ENCODE data around the gene SAXO1.

Gene SAXO1

DNA sequence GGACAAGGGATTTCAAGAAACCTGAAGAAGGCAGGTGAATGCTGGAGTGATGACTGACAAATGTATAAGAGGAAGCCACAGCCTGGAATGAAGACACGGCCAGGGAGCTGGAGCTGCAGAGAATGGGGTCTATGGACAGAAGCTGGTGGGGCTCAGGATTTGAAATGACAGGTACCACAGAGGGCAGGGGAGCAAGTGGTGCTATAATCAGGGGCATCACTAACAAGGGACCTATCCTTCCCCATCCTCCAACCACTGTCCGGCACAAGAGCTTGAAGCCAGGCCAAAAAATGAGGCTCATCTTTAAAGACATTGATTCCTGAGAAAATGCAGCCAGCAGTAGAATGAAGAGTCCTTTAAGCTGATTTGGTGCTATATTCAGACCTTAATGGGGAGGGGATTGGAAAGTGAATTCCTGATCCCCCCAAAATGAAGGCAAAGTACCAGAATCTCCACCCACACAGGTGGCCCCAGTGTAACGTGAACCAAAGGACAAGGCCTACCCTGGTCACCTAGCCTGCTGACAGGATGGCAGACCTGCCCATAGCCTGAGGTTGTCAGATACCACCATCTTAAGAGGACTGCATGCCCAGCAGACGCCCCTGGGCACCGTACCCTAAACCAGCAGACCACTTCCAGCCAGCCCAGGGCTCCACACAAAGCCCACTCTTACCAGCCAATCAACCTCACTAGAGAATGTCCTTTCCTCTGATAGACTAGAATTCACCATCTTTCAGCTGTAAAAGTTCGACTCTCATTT, 109.2 kb downstream of the SAXO1 start:
- TF ChIP-seq, protein P1, sequence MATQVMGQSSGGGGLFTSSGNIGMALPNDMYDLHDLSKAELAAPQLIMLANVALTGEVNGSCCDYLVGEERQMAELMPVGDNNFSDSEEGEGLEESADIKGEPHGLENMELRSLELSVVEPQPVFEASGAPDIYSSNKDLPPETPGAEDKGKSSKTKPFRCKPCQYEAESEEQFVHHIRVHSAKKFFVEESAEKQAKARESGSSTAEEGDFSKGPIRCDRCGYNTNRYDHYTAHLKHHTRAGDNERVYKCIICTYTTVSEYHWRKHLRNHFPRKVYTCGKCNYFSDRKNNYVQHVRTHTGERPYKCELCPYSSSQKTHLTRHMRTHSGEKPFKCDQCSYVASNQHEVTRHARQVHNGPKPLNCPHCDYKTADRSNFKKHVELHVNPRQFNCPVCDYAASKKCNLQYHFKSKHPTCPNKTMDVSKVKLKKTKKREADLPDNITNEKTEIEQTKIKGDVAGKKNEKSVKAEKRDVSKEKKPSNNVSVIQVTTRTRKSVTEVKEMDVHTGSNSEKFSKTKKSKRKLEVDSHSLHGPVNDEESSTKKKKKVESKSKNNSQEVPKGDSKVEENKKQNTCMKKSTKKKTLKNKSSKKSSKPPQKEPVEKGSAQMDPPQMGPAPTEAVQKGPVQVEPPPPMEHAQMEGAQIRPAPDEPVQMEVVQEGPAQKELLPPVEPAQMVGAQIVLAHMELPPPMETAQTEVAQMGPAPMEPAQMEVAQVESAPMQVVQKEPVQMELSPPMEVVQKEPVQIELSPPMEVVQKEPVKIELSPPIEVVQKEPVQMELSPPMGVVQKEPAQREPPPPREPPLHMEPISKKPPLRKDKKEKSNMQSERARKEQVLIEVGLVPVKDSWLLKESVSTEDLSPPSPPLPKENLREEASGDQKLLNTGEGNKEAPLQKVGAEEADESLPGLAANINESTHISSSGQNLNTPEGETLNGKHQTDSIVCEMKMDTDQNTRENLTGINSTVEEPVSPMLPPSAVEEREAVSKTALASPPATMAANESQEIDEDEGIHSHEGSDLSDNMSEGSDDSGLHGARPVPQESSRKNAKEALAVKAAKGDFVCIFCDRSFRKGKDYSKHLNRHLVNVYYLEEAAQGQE (IDR thresholded peaks at IDR 0.05; ENCODE audit: insufficient read depth in 1 of 2, low read depth in 2 of 2, low read length in 2 of 2) = no peak
- no peak for TF ChIP-seq TAF1 (IDR thresholded peaks at IDR 0.05; ENCODE audit: borderline replicate concordance, insufficient read depth, low read length)

DNA sequence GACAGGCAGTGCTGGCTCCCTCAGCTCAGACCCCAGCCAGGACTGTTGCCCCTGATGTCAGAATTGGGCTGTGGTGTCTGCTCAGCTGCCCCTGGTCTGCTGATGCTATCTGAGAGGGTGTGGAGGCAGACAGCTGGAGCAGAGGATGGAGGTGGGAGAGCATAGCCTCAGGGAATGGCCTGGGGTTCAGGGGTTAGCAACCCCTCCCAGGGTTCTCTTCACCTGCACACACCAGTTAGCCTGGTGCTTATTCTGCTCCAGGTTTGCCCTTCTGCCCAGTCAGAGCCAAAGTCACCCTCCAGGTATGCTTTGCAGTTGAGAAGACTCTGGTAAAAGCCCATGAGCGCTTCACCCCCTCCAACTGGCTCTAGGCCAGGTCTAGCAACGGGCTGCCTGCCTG, 109.8 kb downstream of the SAXO1 start:
- no peak for TF ChIP-seq POLR2AphosphoS5 (IDR thresholded peaks at IDR 0.05; ENCODE audit: low read depth, low read length)
- TF ChIP-seq FOXP2 (optimal IDR thresholded peaks at IDR 0.05; ENCODE audit: borderline replicate concordance, extremely low read depth, extremely low read length, insufficient read depth) = no peak
- no peak for TF ChIP-seq TAF1 (IDR thresholded peaks at IDR 0.05; ENCODE audit: borderline replicate concordance, insufficient read depth, low read length)
- TF ChIP-seq SIN3A (IDR thresholded peaks at IDR 0.05; ENCODE audit: borderline replicate concordance, insufficient read depth, low read length) = no peak
- TF ChIP-seq, protein P1 (IDR thresholded peaks at IDR 0.05; ENCODE audit: insufficient read depth in 1 of 2, low read depth in 2 of 2, low read length in 2 of 2) = no peak

DNA sequence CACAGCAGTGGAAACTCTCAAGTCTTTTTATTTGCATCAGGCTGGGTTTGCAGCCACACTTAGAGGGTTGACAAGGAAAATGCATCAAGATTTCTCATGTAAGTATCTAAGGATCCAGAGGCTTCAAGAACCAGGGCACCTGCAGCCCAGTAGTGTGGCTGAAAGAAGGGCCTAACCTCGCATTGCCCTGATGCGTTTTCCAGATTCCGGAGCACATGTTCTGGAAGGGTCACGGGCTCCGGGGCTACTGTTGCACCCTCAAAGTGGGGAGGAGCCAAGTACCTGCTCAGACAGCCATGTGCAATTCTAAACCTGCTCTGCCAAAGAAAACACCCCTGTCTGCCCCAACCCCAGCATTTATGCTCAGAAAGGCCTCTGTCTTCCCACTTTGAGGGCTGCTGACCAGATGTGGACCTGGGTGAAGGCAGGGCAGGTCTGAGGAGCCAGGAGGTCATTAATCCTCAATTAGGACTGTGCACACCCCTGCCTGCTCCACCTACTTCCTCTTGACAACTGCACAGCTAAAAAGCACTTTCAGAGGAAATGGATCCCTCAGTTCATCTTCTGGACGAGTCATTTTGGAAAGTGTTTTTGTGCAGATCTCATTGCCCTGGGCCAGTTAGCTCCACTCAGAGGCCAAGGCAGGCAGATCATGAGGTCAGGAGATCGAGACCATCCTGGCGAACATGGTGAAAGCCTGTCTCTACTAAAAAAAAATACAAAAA, 110.7 kb downstream of the SAXO1 start:
- no peak for TF ChIP-seq POLR2AphosphoS5 (IDR thresholded peaks at IDR 0.05; ENCODE audit: low read depth, low read length)
- TF ChIP-seq SIN3A (IDR thresholded peaks at IDR 0.05; ENCODE audit: borderline replicate concordance, insufficient read depth, low read length) = no peak
- no peak for TF ChIP-seq FOXP2 (optimal IDR thresholded peaks at IDR 0.05; ENCODE audit: borderline replicate concordance, extremely low read depth, extremely low read length, insufficient read depth)
- TF ChIP-seq, protein P1 (IDR thresholded peaks at IDR 0.05; ENCODE audit: insufficient read depth in 1 of 2, low read depth in 2 of 2, low read length in 2 of 2) = no peak
- no peak for TF ChIP-seq TAF1 (IDR thresholded peaks at IDR 0.05; ENCODE audit: borderline replicate concordance, insufficient read depth, low read length)

DNA sequence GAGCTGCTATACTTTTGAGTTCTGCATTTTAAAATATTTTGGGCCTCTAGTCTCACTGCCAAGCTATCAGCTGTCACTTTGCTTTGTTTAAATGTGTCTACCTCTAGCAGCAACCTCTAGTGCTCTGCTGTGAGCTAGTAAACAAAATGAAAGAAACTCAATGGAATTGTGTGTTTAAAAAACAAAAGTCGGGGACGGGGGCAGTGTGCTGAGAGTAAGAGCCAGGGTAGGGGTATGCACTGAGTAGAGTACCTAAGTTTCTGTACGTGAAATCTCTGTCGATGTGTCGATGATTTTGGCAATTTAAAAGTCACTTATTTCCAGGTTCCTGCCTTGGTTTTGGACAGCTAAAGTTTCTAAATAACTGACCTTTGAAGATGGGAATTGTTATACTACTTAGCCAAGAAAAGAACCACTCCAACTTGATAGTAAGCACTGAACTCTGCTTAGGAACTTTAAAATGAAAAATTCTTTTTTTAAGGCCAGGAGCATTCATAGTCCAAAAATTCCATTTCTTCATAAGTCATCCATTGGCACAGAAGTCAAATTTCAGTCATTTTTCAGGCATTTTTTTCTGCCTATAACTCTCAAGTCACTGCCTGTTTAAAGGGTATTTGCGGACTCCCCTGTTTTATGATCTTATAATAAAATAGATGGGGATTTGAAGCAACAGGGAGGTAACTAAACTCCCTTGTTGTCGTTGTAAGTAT, 111.5 kb downstream of the SAXO1 start:
- no peak for TF ChIP-seq FOXP2 (optimal IDR thresholded peaks at IDR 0.05; ENCODE audit: borderline replicate concordance, extremely low read depth, extremely low read length, insufficient read depth)
- TF ChIP-seq TAF1 (IDR thresholded peaks at IDR 0.05; ENCODE audit: borderline replicate concordance, insufficient read depth, low read length) = no peak
- TF ChIP-seq SIN3A (IDR thresholded peaks at IDR 0.05; ENCODE audit: borderline replicate concordance, insufficient read depth, low read length) = no peak
- TF ChIP-seq, protein P1 (IDR thresholded peaks at IDR 0.05; ENCODE audit: insufficient read depth in 1 of 2, low read depth in 2 of 2, low read length in 2 of 2) = no peak
- no peak for TF ChIP-seq POLR2AphosphoS5 (IDR thresholded peaks at IDR 0.05; ENCODE audit: low read depth, low read length)
